Activated T-cell treated with anti-CD3 and anti-CD28 coated beads, Interleukin-2, amount 50 U/mL, for 72 hours (primary cell): ENCODE measurements around the gene ADTRP. TPM values are rescaled to one million over a fixed set of nuclear protein-coding genes. Genes with fewer than 3 reads are reported as not detected.
"Not testable (repeated sequence)": the region's sequence is repeated elsewhere in the genome, so short reads cannot be mapped to it uniquely, and the experiment has no call there.

Source experiments
- ATAC-seq, 2 donors: fragments of 150-1000 bp; cut with Tn5 transposase; replicated peaks in 1 of 2; 2 replicates each; pipeline ENCODE4 v1.10.0; 2021; ENCODE audit warnings: moderate library complexity in 2 of 2, mild to moderate bottlenecking in 1 of 2
- DNase-seq, 2 donors: peaks; one replicate each; pipeline ENCODE4 v3.0.0; 2021 to 2022; ENCODE audit warnings: mixed read lengths in 1 of 2
- H3K27ac Mint-ChIP-seq: one replicate; pipeline ENCODE4 v1.8.0; 2022; ENCODE audit warnings: mild to moderate bottlenecking, moderate library complexity, mixed read lengths
- H3K27me3 Mint-ChIP-seq: one replicate; pipeline ENCODE4 v1.8.0; 2022; ENCODE audit warnings: low read depth, mixed read lengths
- H3K36me3 Mint-ChIP-seq, 2 donors: one replicate each; pipeline ENCODE4 v1.8.0; 2022; ENCODE audit warnings: mixed read lengths in 2 of 2, mild to moderate bottlenecking in 1 of 2; ENCODE audit not compliant: insufficient read depth in 2 of 2
- H3K4me1 Mint-ChIP-seq: one replicate; pipeline ENCODE4 v1.8.0; 2022; ENCODE audit warnings: low read depth, mixed read lengths
- H3K4me3 Mint-ChIP-seq, 2 donors: one replicate each; pipeline ENCODE4 v1.8.0; 2022; ENCODE audit warnings: mild to moderate bottlenecking in 2 of 2, mixed read lengths in 2 of 2, moderate library complexity in 2 of 2
- H3K9me3 Mint-ChIP-seq, 2 donors: one replicate each; pipeline ENCODE4 v1.8.0; 2022; ENCODE audit warnings: mixed read lengths in 2 of 2
- total RNA-seq, 2 donors: library from RNA; stranded (reverse); gene quantifications; one replicate each; pipeline ENCODE4 v1.2.3, GENCODE V29; 2022

ADTRP gene
- total RNA-seq, 2 donors from 2014 or later: 62.4 to 71.6 TPM

DNA sequence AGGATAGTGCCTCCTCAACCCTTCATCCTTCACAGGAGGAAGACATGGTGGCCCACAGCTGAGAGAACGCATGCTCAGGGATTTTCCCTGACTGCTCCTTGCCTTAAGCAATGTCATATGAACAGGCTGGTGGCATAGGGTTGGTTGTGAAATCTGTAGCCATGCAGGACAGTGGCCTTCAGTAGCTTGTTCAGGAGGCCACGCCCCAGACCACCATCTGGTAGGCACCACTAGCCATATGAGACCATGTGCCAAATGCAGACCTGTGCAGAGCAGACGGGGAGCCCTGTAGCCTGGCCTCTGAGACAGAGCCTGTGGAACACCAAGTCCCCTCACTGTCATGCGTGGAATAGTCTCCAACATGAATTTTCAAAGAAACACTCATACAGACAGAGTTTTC lies 76.5 kb downstream of the ADTRP start:
- H3K9me3 Mint-ChIP-seq: peaks cover 0 to under 1% of the 10 kb centered on the region in 2 donors
- no peaks in the 10 kb centered on the region for H3K36me3 Mint-ChIP-seq
- H3K27me3 Mint-ChIP-seq: no peaks in the 10 kb centered on the region
- H3K4me1 Mint-ChIP-seq: peaks cover 52% of the 10 kb centered on the region
- H3K27ac Mint-ChIP-seq: no peak overlapping the region
- DNase-seq: no peak
- ATAC-seq: no peak
- H3K4me3 Mint-ChIP-seq: no peak overlapping the region

DNA sequence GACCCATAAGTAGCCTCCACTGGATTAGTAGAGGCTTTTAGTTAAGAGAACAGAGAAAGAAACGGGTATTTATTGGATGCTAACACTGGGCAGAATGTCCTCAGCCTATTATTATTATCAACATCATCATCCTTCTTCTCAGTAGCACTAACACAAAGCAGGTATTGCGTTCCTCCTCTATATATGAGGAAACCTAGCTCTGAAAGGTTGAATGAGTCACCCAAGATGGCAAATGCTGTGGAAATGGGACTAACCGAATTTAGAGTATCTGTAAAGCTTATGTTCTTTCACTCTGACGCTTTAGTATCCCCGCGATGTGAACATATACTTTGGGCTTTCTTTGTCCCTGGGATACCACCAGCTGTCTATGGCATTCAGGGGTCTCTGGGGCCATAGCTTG lies 77.0 kb downstream of the ADTRP start:
- ATAC-seq (no peak), DNase-seq (no peak)
- Mint-ChIP-seq H3K9me3 (peaks cover 0 to 2% of the 10 kb centered on the region in 2 donors), H3K36me3 (no peaks in the 10 kb centered on the region), H3K27ac (no peak overlapping the region), H3K4me1 (peaks cover 47% of the 10 kb centered on the region), H3K4me3 (no peak overlapping the region), H3K27me3 (no peaks in the 10 kb centered on the region)

DNA sequence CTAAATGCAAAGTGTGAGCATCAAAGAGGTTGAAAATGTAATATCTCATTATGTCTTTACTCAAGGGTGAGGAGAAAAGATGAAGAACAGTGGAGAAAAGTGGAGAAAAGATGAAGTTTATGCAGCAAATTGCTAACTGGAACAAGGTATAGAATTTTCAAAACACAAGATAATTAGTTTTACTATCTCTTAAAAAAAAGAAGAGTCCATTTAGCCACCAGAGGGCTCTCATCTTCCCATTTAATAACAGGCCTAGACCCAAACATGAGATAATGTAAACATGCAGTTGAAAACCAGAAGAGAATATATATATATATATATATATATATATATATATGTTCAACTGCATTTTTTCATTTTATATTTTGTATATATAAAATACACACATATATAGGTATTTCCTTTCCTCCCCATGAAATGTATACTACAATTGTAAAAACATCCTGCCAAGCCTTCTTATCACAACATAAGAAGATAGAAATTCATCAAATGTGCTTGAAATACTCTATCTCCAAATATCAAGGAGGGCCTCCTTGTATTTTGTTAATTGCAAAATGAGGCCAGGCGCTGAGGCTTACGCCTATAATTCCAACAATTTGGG lies 78.4 kb downstream of the ADTRP start:
- peaks cover 42% of the 10 kb centered on the region for H3K4me1 Mint-ChIP-seq
- H3K27ac Mint-ChIP-seq: no peak overlapping the region
- H3K9me3 Mint-ChIP-seq: peaks cover 0 to 4% of the 10 kb centered on the region in 2 donors
- H3K4me3 Mint-ChIP-seq: no peak overlapping the region
- ATAC-seq: no peak
- H3K27me3 Mint-ChIP-seq: no peaks in the 10 kb centered on the region
- DNase-seq: no peak
- H3K36me3 Mint-ChIP-seq: peaks cover 0 to 3% of the 10 kb centered on the region in 2 donors

DNA sequence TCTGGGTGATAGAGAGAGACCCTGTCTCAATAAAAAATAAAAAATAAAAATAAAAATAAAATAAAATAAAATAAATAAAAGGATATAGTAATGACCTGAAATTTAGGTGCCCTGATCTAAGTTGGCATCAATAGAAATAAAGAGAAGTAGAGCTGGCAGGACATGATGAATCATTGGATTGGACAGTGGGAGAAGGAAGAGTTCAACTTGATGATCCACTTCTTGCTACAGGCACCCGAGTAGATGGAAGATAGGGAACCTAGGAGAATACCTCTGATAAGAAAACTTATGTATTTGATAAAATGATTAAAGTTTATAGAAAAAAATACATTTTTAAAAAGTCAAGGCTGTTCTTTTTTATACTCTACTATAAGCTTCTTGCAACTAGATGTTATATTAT lies 79.0 kb downstream of the ADTRP start:
- H3K36me3 Mint-ChIP-seq: peaks cover 0 to 3% of the 10 kb centered on the region in 2 donors
- H3K27ac Mint-ChIP-seq: no peak overlapping the region

GRCh38 chr6:11692451-11693376 lies 85.9 kb downstream of the ADTRP start:
- H3K4me1 Mint-ChIP-seq: peaks cover 25% of the 10 kb centered on the region
- peaks cover 2 to 8% of the 10 kb centered on the region in 2 donors for H3K36me3 Mint-ChIP-seq
- peak; percentile 38 to 41 for ATAC-seq
- H3K27me3 Mint-ChIP-seq: peaks cover 6% of the 10 kb centered on the region
- peak in 1 of 2 donors; percentile 10 for DNase-seq
- no peak overlapping the region for H3K4me3 Mint-ChIP-seq
- H3K27ac Mint-ChIP-seq: no peak overlapping the region
- H3K9me3 Mint-ChIP-seq: peaks cover 4 to 11% of the 10 kb centered on the region in 2 donors

More for the DNA sequence above, 79.0 kb downstream of the ADTRP start:
- DNase-seq (no peak), ATAC-seq (no peak)
- Mint-ChIP-seq H3K4me1 (peaks cover 37% of the 10 kb centered on the region), H3K9me3 (peaks cover 0 to 4% of the 10 kb centered on the region in 2 donors), H3K4me3 (no peak overlapping the region), H3K27me3 (no peaks in the 10 kb centered on the region)

GRCh38 chr6:11689847-11690246 lies 88.8 kb downstream of the ADTRP start:
- Mint-ChIP-seq H3K4me3 (no peak overlapping the region), H3K27ac (no peak overlapping the region), H3K9me3 (peaks cover 4 to 8% of the 10 kb centered on the region in 2 donors), H3K4me1 (peaks cover 25% of the 10 kb centered on the region), H3K27me3 (peaks cover 12% of the 10 kb centered on the region), H3K36me3 (peaks cover 2 to 5% of the 10 kb centered on the region in 2 donors)
- DNase-seq (no peak), ATAC-seq (peak in 1 of 2 donors; percentile 58)

DNA sequence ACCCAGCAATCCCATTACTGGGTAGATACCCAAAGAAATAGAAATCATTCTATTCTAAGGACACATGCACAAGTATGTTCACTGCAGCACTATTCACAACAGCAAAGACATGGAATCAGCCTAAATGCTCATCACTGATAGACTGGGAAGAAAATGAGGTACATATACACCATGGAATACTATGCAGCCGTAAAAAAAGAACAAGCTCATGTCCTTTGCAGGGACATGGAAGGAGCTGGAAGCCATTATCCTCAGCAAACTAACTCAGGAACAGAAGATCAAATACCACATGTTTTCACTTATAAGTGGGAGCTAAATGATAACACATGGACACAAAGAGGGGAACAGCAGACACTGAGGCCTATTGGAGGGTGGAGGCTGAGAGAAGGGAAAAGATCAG lies 89.2 kb downstream of the ADTRP start:
- ATAC-seq, H3K27ac Mint-ChIP-seq, H3K36me3 Mint-ChIP-seq, DNase-seq, H3K9me3 Mint-ChIP-seq, H3K4me3 Mint-ChIP-seq: not testable (repeated sequence)
- peaks cover 12% of the 10 kb centered on the region for H3K27me3 Mint-ChIP-seq
- H3K4me1 Mint-ChIP-seq: peaks cover 25% of the 10 kb centered on the region

DNA sequence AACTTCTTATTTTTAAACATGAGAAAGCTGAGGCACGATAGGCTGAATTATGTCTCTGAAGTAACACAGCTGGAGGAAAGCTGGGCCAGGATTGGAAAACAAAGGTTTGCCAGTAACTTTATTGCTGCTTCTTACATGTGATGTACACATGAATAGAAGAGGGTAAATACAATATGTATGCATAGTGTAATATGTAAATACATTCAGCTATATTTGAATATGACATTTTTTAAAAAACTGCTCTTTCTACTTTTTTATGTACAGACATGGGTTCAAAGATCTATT lies 90.2 kb downstream of the ADTRP start:
- DNase-seq (no peak), ATAC-seq (no peak)
- Mint-ChIP-seq H3K36me3 (peaks cover 2 to 3% of the 10 kb centered on the region in 2 donors), H3K27ac (no peak overlapping the region), H3K4me1 (peaks cover 18% of the 10 kb centered on the region), H3K4me3 (no peak overlapping the region), H3K27me3 (peaks cover 12% of the 10 kb centered on the region), H3K9me3 (peaks cover 0 to 5% of the 10 kb centered on the region in 2 donors)

GRCh38 chr6:11685481-11686093 lies 93.0 kb downstream of the ADTRP start:
- H3K4me1 Mint-ChIP-seq: peaks cover 5% of the 10 kb centered on the region
- peaks cover 12% of the 10 kb centered on the region for H3K27me3 Mint-ChIP-seq
- H3K27ac Mint-ChIP-seq: no peak overlapping the region
- H3K9me3 Mint-ChIP-seq: peaks cover 0 to 5% of the 10 kb centered on the region in 2 donors
- ATAC-seq (no peak), DNase-seq (no peak)
- H3K4me3 Mint-ChIP-seq: no peak overlapping the region
- peaks cover 2 to 3% of the 10 kb centered on the region in 2 donors for H3K36me3 Mint-ChIP-seq

DNA sequence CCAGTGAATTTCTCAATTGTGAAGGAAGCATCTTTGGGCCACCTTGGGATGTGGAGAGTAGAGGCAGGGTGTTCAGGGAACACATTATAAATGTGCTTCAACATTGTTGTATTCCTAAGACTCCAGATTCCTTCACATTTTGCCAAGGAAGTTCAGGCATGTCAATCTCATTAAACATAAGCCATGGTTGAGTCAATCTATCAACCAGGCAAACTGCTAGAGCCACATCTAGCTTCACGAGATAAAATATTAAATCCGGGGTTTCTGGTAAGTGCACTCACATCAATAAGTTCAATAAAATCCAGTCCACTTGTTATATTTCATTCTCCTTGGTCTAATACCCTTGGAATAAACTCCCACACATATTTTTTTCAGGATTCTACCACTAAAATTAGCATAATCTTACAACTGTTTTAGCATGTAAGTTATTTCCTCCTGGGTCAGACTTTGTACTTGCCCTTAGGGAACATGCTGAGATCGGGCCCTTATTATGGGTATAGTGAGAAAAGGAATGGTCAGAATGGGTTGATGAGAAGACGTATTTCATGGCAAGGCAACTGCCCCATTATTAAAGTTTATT lies 93.6 kb downstream of the ADTRP start:
- Mint-ChIP-seq H3K27ac (no peak overlapping the region), H3K36me3 (peaks cover 4 to 6% of the 10 kb centered on the region in 2 donors), H3K9me3 (peaks cover 2 to 5% of the 10 kb centered on the region in 2 donors), H3K4me3 (no peak overlapping the region), H3K4me1 (peaks cover 3% of the 10 kb centered on the region), H3K27me3 (peaks cover 12% of the 10 kb centered on the region)
- ATAC-seq (no peak), DNase-seq (no peak)

GRCh38 chr6:11683871-11684270 lies 94.7 kb downstream of the ADTRP start:
- no peak overlapping the region for H3K27ac Mint-ChIP-seq
- no peak for DNase-seq
- H3K36me3 Mint-ChIP-seq: peaks cover 4 to 8% of the 10 kb centered on the region in 2 donors
- no peaks in the 10 kb centered on the region for H3K4me1 Mint-ChIP-seq
- H3K9me3 Mint-ChIP-seq: peaks cover 2 to 5% of the 10 kb centered on the region in 2 donors
- peaks cover 12% of the 10 kb centered on the region for H3K27me3 Mint-ChIP-seq
- no peak for ATAC-seq
- no peak overlapping the region for H3K4me3 Mint-ChIP-seq

DNA sequence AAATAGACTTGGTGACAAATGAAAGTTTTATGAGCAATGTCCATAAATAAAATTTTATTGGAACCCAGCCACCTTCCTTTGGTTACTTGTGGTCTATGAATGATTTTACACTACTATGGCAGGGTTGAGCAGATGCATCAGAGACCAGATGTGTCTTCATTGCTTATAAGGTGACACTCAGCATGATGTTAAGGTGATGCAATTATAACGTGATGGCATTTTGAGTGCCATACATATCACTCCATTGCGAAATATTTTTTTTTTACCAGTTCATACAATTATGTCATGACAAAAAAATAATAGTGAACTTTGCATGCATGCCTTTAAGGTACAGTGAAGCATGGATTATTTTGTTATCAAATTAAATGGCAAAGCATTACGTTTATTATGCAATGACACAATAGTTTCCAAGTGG lies 96.0 kb downstream of the ADTRP start:
- no peaks in the 10 kb centered on the region for H3K4me1 Mint-ChIP-seq
- no peak overlapping the region for H3K4me3 Mint-ChIP-seq
- ATAC-seq: no peak
- peaks cover 2 to 5% of the 10 kb centered on the region in 2 donors for H3K9me3 Mint-ChIP-seq
- DNase-seq: no peak
- peaks cover 4 to 8% of the 10 kb centered on the region in 2 donors for H3K36me3 Mint-ChIP-seq
- H3K27me3 Mint-ChIP-seq: peaks cover 5% of the 10 kb centered on the region
- no peak overlapping the region for H3K27ac Mint-ChIP-seq

DNA sequence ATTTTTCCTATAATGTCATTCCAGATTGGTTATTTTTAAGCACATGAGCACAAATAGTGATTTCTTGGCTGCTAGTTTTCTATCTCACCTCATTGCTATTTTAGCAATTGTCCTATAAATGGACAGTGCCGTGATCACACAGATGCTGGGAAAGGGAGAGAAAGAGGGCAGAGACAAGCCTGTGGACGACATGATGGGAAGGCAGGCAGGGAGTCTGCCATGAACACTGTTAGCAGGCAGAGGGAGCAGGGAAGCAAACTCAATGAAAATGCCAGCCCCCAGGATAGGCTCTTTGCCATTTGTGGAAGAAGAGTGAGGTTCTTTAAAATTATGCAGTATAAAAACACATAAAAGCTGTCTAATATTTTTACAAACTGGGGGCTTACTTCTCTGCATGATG lies 96.8 kb downstream of the ADTRP start:
- ATAC-seq (no peak), DNase-seq (no peak)
- Mint-ChIP-seq H3K4me3 (no peak overlapping the region), H3K27ac (no peak overlapping the region), H3K27me3 (no peaks in the 10 kb centered on the region), H3K9me3 (peaks cover 2 to 5% of the 10 kb centered on the region in 2 donors), H3K4me1 (no peaks in the 10 kb centered on the region), H3K36me3 (peaks cover 4 to 8% of the 10 kb centered on the region in 2 donors)
